MM.1S (cell line): ENCODE data around the gene FAM118A.

Experiments
- DNase-seq: peaks from one replicate; pipeline ENCODE4 v3.0.0-alpha.2; 2015
- H2AFZ ChIP-seq: fragments of 300-600 bp; sonication (generic); 2 replicates; pipeline ENCODE4 v1.6.0; 2016; ENCODE audit warnings: antibody characterized with exemption, low read length
- H3F3A ChIP-seq: fragments of 300-600 bp; sonication (generic); 2 replicates; pipeline ENCODE4 v1.6.1; 2016; ENCODE audit warnings: mild to moderate bottlenecking, antibody characterized with exemption, low read length, moderate library complexity, mixed read lengths; ENCODE audit not compliant: insufficient read depth
- H3K27ac ChIP-seq: fragments of 300-600 bp; sonication (generic); 2 replicates; pipeline ENCODE4 v1.5.1; 2016; ENCODE audit warnings: mild to moderate bottlenecking, low read length
- H3K27me3 ChIP-seq: fragments of 300-600 bp; sonication (generic); replicated peaks from 2 replicates; pipeline ENCODE4 v1.6.0; 2016; ENCODE audit warnings: low read length; ENCODE audit not compliant: insufficient read depth
- H3K36me3 ChIP-seq: fragments of 300-600 bp; sonication (generic); replicated peaks from 2 replicates; pipeline ENCODE4 v1.6.1; 2016; ENCODE audit warnings: mild to moderate bottlenecking, low read length, mixed read lengths; ENCODE audit not compliant: insufficient read depth
- H3K4me1 ChIP-seq: fragments of 300-600 bp; sonication (generic); 2 replicates; pipeline ENCODE4 v1.6.1; 2016; ENCODE audit warnings: low read length, mixed read lengths
- H3K4me2 ChIP-seq: fragments of 300-600 bp; sonication (generic); 2 replicates; pipeline ENCODE4 v1.6.0; 2016; ENCODE audit warnings: low read depth, low read length
- H3K4me3 ChIP-seq: fragments of 300-600 bp; sonication (generic); 2 replicates; pipeline ENCODE4 v1.5.1; 2016; ENCODE audit warnings: low read length, mixed read lengths
- H3K79me2 ChIP-seq: fragments of 300-600 bp; sonication (generic); 2 replicates; pipeline ENCODE4 v1.6.1; 2016; ENCODE audit warnings: mixed run types, low read length, mixed read lengths
- H3K9ac ChIP-seq: fragments of 300-600 bp; sonication (generic); 2 replicates; pipeline ENCODE4 v1.6.1; 2016; ENCODE audit warnings: low read length, mixed read lengths
- H3K9me2 ChIP-seq: fragments of 300-600 bp; sonication (generic); replicated peaks from 2 replicates; pipeline ENCODE4 v1.6.1; 2016; ENCODE audit warnings: mild to moderate bottlenecking, low read length, mixed read lengths; ENCODE audit not compliant: insufficient read depth
- H3K9me3 ChIP-seq: fragments of 300-600 bp; sonication (generic); replicated peaks from 2 replicates; pipeline ENCODE4 v1.6.1; 2016; ENCODE audit warnings: mild to moderate bottlenecking, low read length, mixed read lengths; ENCODE audit not compliant: insufficient read depth
- H4K20me1 ChIP-seq: fragments of 300-600 bp; sonication (generic); 2 replicates; pipeline ENCODE4 v1.6.1; 2016; ENCODE audit warnings: mild to moderate bottlenecking, low read length, moderate library complexity, mixed read lengths; ENCODE audit not compliant: insufficient read depth
- CTCF ChIP-seq: fragments of 300-600 bp; sonication (generic); IDR thresholded peaks from 2 replicates; pipeline ENCODE4 v1.5.1; 2016; ENCODE audit warnings: antibody characterized with exemption, low read length, mixed read lengths
- EZH2 ChIP-seq: fragments of 300-600 bp; sonication (generic); optimal IDR thresholded peaks from 2 replicates; pipeline ENCODE3; 2017; ENCODE audit warnings: low read depth, mild to moderate bottlenecking, antibody characterized with exemption, low read length, mixed read lengths
- EZH2phosphoT487 ChIP-seq: fragments of 300-600 bp; sonication (generic); IDR thresholded peaks from 2 replicates; pipeline ENCODE4 v1.6.1; 2018; ENCODE audit warnings: antibody characterized with exemption, low read length

Gene FAM118A

GRCh38 chr22:45265535-45265934, 44.2 kb upstream of the FAM118A start:
- Histone ChIP-seq H3K9ac (no peak overlapping the region), H4K20me1 (no peaks in the 10 kb centered on the region), H3K27me3 (peaks cover 12% of the 10 kb centered on the region), H3K9me2 (no peaks in the 10 kb centered on the region), H3K4me1 (peaks cover 38% of the 10 kb centered on the region), H3F3A (peaks cover 13% of the 10 kb centered on the region), H3K4me2 (no peak overlapping the region), H3K36me3 (no peaks in the 10 kb centered on the region), H3K9me3 (no peaks in the 10 kb centered on the region), H3K4me3 (no peak overlapping the region), H3K79me2 (no peaks in the 10 kb centered on the region), H3K27ac (no peak overlapping the region), H2AFZ (no peak overlapping the region)
- TF ChIP-seq EZH2phosphoT487, result no peak
- no peak for TF ChIP-seq EZH2
- TF ChIP-seq CTCF, result no peak
- no peak for DNase-seq

- Histone ChIP-seq H3K4me1 (peaks cover 13% of the 10 kb centered on the region), H3K4me3 (peak overlapping the region; percentile 67), H3K9me3 (no peaks in the 10 kb centered on the region), H3K9me2 (no peaks in the 10 kb centered on the region), H3K79me2 (no peaks in the 10 kb centered on the region), H3K9ac (peak overlapping the region; percentile 13; the same call in 1 of the 2 replicates), H3K36me3 (no peaks in the 10 kb centered on the region), H4K20me1 (no peaks in the 10 kb centered on the region), H3K27me3 (peaks cover 32% of the 10 kb centered on the region), H3K27ac (no peak overlapping the region), H3F3A (peaks cover 5% of the 10 kb centered on the region), H2AFZ (peak overlapping the region; percentile 80), H3K4me2 (peak overlapping the region; percentile 98)
- TF ChIP-seq EZH2 (no peak), CTCF (no peak), EZH2phosphoT487 (no peak)
- no peak for DNase-seq
These were observed 41.4 kb upstream of the FAM118A start for GRCh38 chr22:45268167-45268957.

GRCh38 chr22:45268958-45269844, 40.5 kb upstream of the FAM118A start:
- Histone ChIP-seq H3K4me2 (peak overlapping the region; percentile 98), H3K9me2 (no peaks in the 10 kb centered on the region), H3K79me2 (no peaks in the 10 kb centered on the region), H3K27ac (no peak overlapping the region), H3K36me3 (no peaks in the 10 kb centered on the region), H4K20me1 (no peaks in the 10 kb centered on the region), H3K9me3 (no peaks in the 10 kb centered on the region), H3F3A (no peaks in the 10 kb centered on the region), H3K27me3 (peaks cover 39% of the 10 kb centered on the region), H3K4me1 (peaks cover 5% of the 10 kb centered on the region), H3K9ac (peak overlapping the region; percentile 13; the same call in 1 of the 2 replicates), H3K4me3 (peak overlapping the region; percentile 67), H2AFZ (peak overlapping the region; percentile 80)
- TF ChIP-seq EZH2phosphoT487 (no peak), EZH2 (no peak), CTCF (peak; percentile 85)
- peak; percentile 79 for DNase-seq
